ENCODE results near the gene KANSL1.
"Not testable (repeated sequence)": the region's sequence is repeated elsewhere in the genome, so short reads cannot be mapped to it uniquely, and the experiment has no call there.

Gene KANSL1

GRCh38 chr17:46023366-46023765, 169.9 kb downstream of the KANSL1 start:
- not testable (repeated sequence) for DNase-seq (ENCODE audit: low read depth)

DNA sequence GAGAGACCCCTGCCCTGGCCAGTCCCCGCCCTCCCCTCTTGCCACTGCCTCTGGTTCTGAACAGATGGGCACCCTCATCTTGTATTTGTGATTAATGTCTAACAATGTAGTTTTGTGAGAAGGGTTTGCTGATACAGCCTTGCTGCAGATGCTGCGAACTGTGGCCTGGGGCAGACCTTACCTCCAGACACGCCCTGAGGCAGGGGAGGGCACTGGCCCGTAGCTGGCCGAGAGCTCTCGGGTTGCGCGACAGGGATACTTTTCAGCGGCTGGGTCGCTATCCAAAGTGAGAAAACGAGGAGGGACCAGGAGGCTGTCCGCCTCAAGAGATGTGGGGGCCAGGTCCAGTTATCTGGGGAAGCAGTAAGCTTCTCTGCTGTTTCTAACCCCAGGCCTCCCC, 172.2 kb downstream of the KANSL1 start:
- no peak for DNase-seq (ENCODE audit: low read depth)

DNA sequence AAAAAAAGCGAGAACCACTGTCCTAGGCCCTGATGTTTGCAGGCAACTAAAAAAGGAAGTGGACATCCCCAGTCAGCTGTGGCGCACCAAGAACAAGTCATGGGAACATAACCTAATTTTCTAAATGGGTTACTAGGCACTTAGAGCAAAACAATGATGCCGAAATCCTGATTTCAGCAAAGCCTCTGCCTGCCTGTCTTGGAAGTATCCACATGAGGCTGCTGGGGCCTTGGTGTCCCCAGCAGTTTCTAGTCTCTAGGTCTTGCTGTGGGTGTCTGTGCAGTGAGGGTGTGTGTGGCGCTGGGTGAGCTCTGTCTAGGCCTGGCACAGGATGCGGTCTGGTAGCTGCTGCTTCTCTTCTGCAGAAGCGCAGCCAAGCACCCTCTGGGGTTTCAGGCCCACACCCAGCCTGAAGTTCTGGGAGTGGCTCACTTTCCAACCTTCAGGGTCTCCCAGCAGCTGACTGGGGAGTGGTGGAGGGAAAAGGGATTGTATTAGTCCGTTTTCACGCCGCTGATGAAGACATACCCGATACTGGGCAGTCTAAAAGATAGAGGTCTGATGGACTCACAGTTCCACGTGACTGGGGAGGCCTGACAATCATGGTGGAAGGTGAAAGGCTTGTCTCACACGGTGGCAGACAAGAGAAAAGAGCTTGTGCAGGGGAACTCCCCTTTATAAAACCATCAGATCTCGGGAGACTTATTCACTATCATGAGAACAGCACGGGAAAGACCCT, 173.0 kb downstream of the KANSL1 start:
- DNase-seq (ENCODE audit: low read depth) = peak; percentile 15

DNA sequence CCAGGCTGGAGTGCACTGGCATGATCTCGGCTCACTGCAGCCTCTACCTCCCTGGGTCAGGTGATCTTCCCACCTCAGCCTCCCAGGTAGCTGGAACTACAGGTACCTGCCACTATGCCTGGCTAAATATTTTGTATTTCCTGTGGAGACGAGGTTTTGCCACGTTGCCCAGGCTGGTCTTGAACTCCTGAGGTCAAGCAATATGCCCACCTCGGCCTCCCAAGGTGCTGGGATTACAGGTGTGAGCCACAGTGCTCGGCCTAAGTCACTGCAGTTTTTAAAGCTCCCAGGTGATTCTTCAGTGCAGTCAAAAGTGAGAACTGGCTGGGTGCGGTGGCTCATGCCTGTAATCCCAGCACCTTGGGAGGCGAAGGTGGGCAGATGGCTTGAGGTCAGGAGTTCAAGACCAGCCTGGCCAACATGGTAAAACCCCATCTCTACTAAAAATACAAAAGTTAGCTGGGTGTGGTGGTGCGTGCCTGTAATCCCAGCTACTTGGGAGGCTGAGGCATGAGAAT, 173.8 kb downstream of the KANSL1 start:
- not testable (repeated sequence) for DNase-seq (ENCODE audit: low read depth)

DNA sequence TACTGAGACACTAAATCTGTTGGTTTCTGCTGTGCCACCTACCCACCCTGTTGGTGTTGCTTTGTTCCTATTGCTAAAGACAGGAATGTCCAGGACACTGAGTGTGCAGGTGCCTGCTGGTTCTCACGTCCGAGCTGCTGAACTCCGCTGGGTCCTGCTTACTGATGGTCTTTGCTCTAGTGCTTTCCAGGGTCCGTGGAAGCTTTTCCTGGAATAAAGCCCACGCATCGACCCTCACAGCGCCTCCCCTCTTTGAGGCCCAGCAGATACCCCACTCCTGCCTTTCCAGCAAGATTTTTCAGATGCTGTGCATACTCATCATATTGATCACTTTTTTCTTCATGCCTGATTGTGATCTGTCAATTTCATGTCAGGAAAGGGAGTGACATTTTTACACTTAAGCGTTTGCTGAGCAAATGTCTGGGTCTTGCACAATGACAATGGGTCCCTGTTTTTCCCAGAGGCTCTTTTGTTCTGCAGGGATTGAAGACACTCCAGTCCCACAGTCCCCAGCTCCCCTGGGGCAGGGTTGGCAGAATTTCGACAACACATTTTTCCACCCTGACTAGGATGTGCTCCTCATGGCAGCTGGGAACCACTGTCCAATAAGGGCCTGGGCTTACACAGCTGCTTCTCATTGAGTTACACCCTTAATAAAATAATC, 179.6 kb downstream of the KANSL1 start:
- DNase-seq (ENCODE audit: low read depth) = no peak

DNA sequence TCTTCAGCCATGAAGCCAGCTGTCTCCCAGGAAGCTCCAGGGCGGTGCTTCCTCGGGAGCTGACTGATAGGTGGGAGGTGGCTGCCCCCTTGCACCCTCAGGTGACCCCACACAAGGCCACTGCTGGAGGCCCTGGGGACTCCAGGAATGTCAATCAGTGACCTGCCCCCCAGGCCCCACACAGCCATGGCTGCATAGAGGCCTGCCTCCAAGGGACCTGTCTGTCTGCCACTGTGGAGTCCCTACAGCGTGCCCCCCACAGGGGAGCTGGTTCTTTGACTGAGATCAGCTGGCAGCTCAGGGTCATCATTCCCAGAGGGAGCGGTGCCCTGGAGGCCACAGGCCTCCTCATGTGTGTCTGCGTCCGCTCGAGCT, 180.1 kb downstream of the KANSL1 start:
- no peak for DNase-seq (ENCODE audit: low read depth)

DNA sequence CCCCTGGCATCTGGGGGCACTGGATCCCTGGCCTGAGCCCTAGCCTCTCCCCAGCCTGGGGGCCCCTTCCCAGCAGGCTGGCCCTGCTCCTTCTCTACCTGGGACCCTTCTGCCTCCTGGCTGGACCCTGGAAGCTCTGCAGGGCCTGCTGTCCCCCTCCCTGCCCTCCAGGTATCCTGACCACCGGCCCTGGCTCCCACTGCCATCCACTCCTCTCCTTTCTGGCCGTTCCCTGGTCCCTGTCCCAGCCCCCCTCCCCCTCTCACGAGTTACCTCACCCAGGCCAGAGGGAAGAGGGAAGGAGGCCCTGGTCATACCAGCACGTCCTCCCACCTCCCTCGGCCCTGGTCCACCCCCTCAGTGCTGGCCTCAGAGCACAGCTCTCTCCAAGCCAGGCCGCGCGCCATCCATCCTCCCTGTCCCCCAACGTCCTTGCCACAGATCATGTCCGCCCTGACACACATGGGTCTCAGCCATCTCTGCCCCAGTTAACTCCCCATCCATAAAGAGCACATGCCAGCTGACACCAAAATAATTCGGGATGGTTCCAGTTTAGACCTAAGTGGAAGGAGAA, 180.6 kb downstream of the KANSL1 start:
- no peak for DNase-seq (ENCODE audit: low read depth)

DNA sequence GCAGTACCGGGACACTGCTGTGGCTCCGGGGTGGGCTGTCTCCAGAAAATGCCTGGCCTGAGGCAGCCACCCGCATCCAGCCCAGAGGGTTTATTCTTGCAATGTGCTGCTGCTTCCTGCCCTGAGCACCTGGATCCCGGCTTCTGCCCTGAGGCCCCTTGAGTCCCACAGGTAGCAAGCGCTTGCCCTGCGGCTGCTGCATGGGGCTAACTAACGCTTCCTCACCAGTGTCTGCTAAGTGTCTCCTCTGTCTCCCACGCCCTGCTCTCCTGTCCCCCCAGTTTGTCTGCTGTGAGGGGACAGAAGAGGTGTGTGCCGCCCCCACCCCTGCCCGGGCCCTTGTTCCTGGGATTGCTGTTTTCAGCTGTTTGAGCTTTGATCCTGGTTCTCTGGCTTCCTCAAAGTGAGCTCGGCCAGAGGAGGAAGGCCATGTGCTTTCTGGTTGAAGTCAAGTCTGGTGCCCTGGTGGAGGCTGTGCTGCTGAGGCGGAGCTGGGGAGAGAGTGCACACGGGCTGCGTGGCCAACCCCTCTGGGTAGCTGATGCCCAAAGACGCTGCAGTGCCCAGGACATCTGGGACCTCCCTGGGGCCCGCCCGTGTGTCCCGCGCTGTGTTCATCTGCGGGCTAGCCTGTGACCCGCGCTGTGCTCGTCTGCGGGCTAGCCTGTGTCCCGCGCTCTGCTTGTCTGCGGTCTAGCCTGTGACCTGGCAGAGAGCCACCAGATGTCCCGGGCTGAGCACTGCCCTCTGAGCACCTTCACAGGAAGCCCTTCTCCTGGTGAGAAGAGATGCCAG, 181.3 kb downstream of the KANSL1 start:
- DNase-seq (ENCODE audit: low read depth) = no peak

GRCh38 chr17:46010597-46011186, 182.5 kb downstream of the KANSL1 start:
- no peak for DNase-seq (ENCODE audit: low read depth)

- no peak for DNase-seq (ENCODE audit: low read depth)
Measured at GRCh38 chr17:46009681-46010596, 183.3 kb downstream of the KANSL1 start.

DNA sequence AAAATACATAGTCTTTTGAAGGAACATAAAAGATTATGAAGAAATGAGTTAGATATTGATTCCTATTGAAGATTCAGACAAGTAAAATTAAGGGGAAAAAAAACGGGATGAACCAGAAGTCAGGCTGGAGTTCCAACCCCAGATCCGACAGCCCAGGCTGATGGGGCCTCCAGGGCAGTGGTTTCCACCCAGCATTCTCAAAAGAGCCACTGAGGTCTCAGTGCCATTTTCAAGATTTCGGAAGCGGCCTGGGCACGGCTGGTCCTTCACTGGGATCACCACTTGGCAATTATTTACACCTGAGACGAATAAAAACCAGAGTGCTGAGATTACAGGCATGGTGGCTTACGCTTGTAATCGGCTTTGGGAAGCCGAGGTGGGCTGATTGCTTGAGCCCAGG, 184.6 kb downstream of the KANSL1 start:
- DNase-seq (ENCODE audit: low read depth) = no peak

DNA sequence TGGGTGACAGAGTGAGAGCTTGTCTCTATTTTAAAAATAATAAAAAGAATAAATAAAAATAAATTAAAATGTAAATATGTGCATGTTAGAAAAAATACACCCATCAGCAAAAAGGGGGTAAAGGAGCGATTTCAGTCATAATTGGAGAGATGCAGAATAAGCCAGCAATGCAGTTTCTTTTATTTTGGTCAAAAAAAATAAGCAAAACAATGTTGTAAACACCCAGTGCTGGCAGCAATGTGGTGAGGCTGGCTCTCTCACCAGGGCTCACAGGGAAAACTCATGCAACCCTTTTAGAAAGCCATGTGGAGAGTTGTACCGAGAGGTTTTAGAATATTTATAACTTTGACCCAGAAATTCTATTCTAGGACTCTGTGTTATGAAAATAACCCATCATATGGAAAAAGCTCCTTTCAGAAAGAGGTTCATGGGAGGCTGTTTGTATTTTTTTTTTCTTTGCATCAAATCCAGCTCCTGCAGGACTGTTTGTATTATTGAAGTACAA, 185.7 kb downstream of the KANSL1 start:
- no peak for DNase-seq (ENCODE audit: low read depth)

- not testable (repeated sequence) for DNase-seq (ENCODE audit: low read depth)
Measured at GRCh38 chr17:46006082-46006481, 187.1 kb downstream of the KANSL1 start.

DNA sequence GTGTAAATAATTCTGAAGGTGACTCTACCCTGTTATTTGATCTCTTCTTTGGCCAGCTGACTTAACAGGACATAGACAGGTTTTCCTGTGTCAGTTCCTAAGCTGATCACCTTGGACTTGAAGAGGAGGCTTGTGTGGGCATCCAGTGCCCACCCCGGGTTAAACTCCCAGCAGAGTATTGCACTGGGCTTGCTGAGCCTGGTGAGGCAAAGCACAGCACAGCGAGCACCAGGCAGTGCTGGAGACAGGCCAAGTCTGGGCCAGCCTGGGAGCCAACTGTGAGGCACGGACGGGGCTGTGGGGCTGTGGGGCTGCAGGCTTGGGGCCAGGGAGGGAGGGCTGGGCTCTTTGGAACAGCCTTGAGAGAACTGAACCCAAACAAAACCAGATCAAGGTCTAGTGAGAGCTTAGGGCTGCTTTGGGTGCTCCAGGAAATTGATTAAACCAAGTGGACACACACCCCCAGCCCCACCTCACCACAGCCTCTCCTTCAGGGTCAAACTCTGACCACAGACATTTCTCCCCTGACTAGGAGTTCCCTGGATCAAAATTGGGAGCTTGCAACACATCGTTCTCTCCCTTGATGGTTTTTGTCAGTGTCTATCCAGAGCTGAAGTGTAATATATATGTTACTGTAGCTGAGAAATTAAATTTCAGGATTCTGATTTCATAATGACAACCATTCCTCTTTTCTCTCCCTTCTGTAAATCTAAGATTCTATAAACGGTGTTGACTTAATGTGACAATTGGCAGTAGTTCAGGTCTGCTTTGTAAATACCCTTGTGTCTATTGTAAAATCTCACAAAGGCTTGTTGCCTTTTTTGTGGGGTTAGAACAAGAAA, 189.1 kb downstream of the KANSL1 start:
- no peak for DNase-seq (ENCODE audit: low read depth)

- no peak for DNase-seq (ENCODE audit: low read depth)
Measured at GRCh38 chr17:46002973-46003316, 190.3 kb downstream of the KANSL1 start.

GRCh38 chr17:46002311-46002972, 190.8 kb downstream of the KANSL1 start:
- peak; percentile 55 for DNase-seq (ENCODE audit: low read depth)

DNA sequence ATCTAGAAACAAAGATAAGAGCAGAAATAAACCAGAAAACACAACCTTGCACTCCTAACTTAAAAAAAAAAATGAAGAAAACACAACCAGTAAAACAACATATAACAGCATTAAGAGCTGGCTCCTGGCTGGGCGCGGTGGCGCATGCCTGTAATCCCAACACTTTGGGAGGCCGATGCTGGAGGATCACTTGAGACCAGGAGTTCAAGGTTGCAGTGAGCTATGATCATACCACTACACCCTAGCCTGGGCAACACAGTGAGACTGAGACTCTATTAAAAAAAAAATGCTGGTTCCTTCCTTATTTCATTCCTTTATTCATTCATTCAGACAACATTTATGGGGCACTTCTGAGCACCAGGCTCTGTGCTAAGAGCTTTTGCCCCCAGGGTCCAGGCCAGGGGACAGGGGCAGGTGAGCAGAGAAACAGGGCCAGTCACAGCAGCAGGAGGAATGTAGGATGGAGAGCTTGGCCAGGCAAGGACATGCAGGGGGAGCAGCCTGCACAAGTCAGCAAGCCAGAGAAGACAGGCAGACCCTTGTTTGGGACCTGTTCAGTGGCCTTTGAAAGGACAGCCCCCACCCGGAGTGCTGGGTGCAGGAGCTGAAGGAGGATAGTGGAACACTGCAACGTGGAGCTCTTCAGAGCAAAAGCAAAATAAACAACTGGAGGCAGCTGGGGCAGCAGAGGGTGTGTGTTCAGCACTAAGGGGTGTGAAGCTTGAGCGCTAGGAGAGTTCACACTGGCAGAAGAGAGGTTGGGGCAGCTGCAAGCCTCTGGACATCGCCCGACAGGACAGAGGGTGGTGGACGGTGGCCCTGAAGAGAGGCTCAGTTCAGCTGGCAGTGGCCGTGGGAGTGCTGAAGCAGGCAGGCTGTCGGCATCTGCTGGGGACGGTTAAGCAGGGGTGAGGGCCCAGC, 191.6 kb downstream of the KANSL1 start:
- no peak for DNase-seq (ENCODE audit: low read depth)

GRCh38 chr17:46000757-46001156, 192.5 kb downstream of the KANSL1 start:
- DNase-seq (ENCODE audit: low read depth) = no peak
